HUES64 (cell line): ENCODE data around the gene MACIR.

Experiments
- H3K27ac ChIP-seq: 2 replicates; pipeline ENCODE4 v1.7.0; 2013; ENCODE audit warnings: low read depth, low read length, inconsistent platforms
- H3K27me3 ChIP-seq: 2 replicates; pipeline ENCODE4 v1.6.1; 2013; ENCODE audit warnings: mild to moderate bottlenecking, low read length; ENCODE audit not compliant: insufficient read depth
- H3K36me3 ChIP-seq: 2 replicates; pipeline ENCODE4 v1.6.1; 2013; ENCODE audit warnings: mild to moderate bottlenecking, low read length; ENCODE audit not compliant: insufficient read depth
- H3K4me1 ChIP-seq: 2 replicates; pipeline ENCODE4 v1.6.1; 2013; ENCODE audit warnings: mild to moderate bottlenecking, low read length, moderate library complexity; ENCODE audit not compliant: insufficient read depth
- H3K4me3 ChIP-seq: 2 replicates; pipeline ENCODE4 v1.5.1; 2013; ENCODE audit warnings: mild to moderate bottlenecking, low read length, moderate library complexity
- H3K9ac ChIP-seq: 2 replicates; pipeline ENCODE4 v1.6.1; 2013; ENCODE audit warnings: mild to moderate bottlenecking, low read depth, low read length
- H3K9me3 ChIP-seq: 2 replicates; pipeline ENCODE4 v1.6.1; 2013; ENCODE audit warnings: low read depth, low read length; ENCODE audit not compliant: insufficient read depth
- WGBS: fragments of 150-250, 120-280 bp; methylation state at CpG from one replicate; pipeline ENCODE4 v1.1.7; 2013; ENCODE audit warnings: missing lambda C conversion rate; 5-methylcytosine and 5-hydroxymethylcytosine counted together

The MACIR gene

DNA sequence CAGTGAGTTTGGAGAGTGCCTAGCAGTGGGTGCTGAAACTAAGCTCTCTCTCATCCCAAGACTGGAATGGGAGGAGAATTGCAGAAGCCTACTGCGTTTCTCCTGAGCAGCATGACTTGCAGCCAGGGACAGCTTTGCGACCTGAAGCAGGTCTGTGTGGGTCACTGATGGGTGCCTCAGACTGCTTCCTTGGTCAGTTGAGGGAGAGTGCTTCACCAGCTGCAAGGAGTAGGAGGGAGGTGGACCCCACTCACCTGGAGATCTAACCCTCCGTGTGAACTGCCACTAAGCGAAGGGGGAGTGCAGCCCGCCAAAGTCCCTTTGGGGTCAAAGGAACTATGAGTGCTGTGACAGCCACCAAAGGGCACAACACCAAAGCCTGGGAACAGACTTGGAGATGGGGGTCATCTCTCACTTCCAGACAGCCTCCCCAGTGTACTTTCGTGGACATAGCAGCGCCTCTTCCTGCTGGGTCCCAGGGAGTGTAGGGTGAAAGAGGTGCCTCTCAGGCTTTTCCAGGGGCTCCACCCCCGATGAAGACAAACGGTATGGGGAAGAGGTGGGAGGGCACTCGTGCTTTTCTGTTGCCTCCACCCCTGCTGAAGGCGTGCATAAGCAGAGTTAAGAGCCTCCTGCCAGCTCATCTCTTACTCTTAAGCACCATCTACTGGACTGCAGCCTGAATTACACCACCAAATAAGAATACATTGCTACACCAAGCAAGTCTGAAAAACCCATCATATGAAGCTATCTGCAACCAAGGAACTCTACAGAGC lies 34.3 kb upstream of the MACIR start:
- no peaks in the 10 kb centered on the region; the same call in 1 of the 2 replicates for H3K4me1 ChIP-seq
- WGBS: 48% methylated on average over 11 of the region's 11 CpGs
- no peaks in the 10 kb centered on the region for H3K9me3 ChIP-seq
- H3K27me3 ChIP-seq: no peaks in the 10 kb centered on the region
- H3K27ac ChIP-seq: no peak overlapping the region
- peak overlapping the region; percentile 36 for H3K4me3 ChIP-seq
- no peaks in the 10 kb centered on the region for H3K36me3 ChIP-seq
- no peak overlapping the region for H3K9ac ChIP-seq

DNA sequence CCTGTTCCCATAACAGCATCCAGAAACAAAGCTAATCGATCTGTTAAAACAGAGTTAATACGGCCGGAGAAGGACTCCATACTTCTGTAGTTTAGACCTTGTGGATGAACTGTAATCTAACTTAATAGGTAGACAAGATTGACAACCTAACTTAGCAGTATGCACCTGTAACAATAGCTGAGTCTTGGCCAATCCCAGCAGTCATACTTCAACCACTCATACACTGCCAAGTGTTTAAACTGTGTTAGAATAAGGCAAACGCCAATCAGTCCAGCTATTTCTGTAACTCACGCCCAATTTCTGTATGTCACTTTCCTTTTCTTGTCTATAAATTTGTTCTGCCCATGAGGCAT lies 33.7 kb upstream of the MACIR start:
- no peak overlapping the region for H3K4me3 ChIP-seq
- H3K27ac ChIP-seq: no peak overlapping the region
- H3K9ac ChIP-seq: no peak overlapping the region
- 62% methylated on average over 5 of the region's 5 CpGs for WGBS
- H3K9me3 ChIP-seq: no peaks in the 10 kb centered on the region
- H3K27me3 ChIP-seq: no peaks in the 10 kb centered on the region
- H3K36me3 ChIP-seq: no peaks in the 10 kb centered on the region
- no peaks in the 10 kb centered on the region; the same call in 1 of the 2 replicates for H3K4me1 ChIP-seq

DNA sequence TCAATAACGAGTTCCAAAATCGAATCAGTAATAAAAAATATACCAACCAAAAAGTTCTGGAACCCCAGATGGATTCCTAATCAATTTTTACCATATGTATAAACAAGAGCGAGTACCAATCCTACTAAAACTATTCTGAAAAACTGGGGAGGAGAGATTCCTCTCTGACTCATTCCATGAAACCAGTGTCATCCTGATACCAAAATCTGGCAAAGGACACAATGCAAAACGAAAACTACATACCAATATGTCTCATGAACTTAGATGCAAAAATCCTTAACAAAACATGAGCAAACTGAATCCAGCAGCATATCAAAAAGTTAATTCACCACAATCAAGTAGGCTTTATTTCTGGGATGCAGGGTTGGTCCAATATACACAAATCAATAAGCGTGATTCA lies 30.5 kb upstream of the MACIR start:
- H3K9ac ChIP-seq: no peak overlapping the region
- H3K27me3 ChIP-seq: no peaks in the 10 kb centered on the region
- no peak overlapping the region for H3K4me3 ChIP-seq
- no peaks in the 10 kb centered on the region for H3K9me3 ChIP-seq
- H3K4me1 ChIP-seq: no peaks in the 10 kb centered on the region; the same call in 1 of the 2 replicates
- H3K27ac ChIP-seq: no peak overlapping the region
- H3K36me3 ChIP-seq: no peaks in the 10 kb centered on the region
- 95% methylated on average over 5 of the region's 5 CpGs for WGBS

DNA sequence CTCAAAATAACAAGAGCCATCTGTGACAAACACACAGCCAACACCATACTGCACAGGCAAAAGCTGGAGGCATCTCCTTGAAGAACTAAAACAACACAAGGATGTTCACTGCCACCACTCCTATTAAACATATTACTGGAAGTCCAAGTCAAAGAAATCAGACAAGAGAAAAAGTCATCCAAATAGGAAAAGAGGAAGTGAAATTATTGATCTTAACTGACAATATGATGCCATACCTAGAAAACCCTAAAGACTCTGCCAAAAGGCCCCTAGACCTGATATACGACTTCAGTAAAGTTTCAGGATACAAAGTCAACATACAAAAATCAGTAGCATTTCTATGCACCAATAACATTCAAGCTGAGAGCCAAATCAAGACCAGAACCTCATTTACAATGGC lies 30.0 kb upstream of the MACIR start:
- Histone ChIP-seq H3K9ac (no peak overlapping the region), H3K4me1 (no peaks in the 10 kb centered on the region; the same call in 1 of the 2 replicates), H3K27me3 (no peaks in the 10 kb centered on the region), H3K4me3 (no peak overlapping the region), H3K27ac (no peak overlapping the region), H3K9me3 (no peaks in the 10 kb centered on the region), H3K36me3 (no peaks in the 10 kb centered on the region)
- WGBS: 91% methylated on average over 1 of the region's 1 CpG

DNA sequence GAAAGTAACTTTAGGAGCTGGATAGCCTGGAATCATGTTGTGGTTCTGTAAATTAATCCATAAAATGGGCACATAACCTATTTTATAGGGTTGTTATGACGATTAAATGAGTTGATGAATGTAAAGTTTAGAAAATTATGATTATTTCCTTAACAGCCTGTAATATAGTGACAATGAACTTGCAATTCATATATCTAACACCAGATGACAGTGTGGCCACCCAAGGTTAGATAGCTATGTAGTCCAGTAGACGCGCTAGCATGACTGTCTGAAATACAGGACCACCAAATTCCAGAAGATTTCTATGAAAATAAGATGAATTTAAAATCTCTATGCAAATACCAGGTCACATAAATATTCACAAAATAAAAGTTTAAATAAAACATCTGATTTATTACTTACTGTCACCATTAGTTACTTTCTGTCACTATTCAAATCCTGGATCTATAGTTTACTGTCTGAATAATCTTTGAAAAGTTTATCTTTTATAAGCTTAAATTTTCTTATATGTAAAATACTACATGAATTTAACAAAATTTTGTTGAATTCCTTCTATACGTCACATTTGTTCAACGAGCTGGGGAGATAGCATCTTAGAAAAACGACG lies 26.1 kb upstream of the MACIR start:
- Histone ChIP-seq H3K4me1 (no peaks in the 10 kb centered on the region), H3K27ac (no peak overlapping the region), H3K27me3 (no peaks in the 10 kb centered on the region), H3K4me3 (no peak overlapping the region), H3K9ac (no peak overlapping the region), H3K9me3 (no peaks in the 10 kb centered on the region), H3K36me3 (no peaks in the 10 kb centered on the region)
- 86% methylated on average over 3 of the region's 7 CpGs for WGBS

DNA sequence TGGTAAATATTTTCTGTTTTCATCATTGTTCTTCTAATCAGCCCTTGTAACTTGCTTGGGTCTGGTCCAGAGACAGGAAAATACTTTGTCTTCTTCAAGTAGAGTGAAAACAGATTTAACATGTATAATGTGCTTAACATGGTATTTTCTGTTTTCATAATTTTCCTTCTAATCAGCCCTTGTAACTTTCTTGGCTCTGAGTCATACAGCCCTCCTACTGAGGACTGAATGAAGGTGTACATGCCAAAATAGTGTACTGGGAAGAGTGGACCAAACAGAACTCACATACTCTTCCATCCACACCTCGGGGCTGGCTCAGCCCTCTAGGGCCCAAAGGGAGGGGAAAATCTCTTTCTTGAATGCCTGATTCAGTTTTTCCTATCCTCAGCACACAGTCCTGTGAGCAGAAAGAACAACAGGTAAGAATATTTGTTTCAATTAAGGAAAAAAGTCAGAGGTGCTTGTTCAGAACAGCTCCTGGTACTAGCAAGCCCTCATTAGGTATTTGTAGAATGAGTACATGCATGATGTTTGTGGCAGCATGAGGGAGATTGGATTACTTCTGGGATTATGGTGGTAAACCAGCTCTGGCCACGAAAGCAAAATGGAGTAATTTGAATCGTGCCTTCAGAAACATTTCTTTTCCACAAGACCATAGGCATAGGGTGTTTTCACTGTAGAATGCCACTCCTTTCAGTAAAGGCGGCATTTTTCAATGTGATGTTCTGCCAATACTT lies 24.2 kb upstream of the MACIR start:
- no peaks in the 10 kb centered on the region for H3K9me3 ChIP-seq
- H3K9ac ChIP-seq: no peak overlapping the region
- no peaks in the 10 kb centered on the region for H3K36me3 ChIP-seq
- 90% methylated on average over 3 of the region's 4 CpGs for WGBS
- no peaks in the 10 kb centered on the region for H3K4me1 ChIP-seq
- H3K4me3 ChIP-seq: no peak overlapping the region
- H3K27ac ChIP-seq: no peak overlapping the region
- no peaks in the 10 kb centered on the region for H3K27me3 ChIP-seq

DNA sequence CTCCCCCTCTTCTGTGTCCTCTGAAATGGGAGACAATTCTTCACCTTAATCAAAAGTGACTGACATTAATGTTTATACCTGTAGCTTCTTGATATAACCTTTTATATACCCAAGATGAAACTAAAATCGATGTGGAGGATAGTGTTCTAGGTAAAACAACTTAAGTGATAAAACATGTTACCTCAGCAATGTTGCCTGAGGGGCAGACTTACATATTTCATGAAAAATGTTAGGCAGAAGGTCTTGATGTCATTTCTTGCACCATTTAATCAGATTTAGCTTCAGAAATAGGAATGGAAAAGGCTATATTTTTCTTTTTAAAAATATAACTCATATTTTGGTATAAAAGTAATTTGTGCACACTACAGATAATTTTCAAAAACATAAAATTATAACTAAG lies 22.7 kb upstream of the MACIR start:
- 100% methylated on average over 1 of the region's 1 CpG for WGBS
- H3K27ac ChIP-seq: no peak overlapping the region
- no peak overlapping the region for H3K4me3 ChIP-seq
- no peaks in the 10 kb centered on the region for H3K36me3 ChIP-seq
- H3K9me3 ChIP-seq: peaks cover 5% of the 10 kb centered on the region; the same call in 1 of the 2 replicates
- H3K9ac ChIP-seq: no peak overlapping the region
- no peaks in the 10 kb centered on the region for H3K27me3 ChIP-seq
- no peaks in the 10 kb centered on the region for H3K4me1 ChIP-seq

DNA sequence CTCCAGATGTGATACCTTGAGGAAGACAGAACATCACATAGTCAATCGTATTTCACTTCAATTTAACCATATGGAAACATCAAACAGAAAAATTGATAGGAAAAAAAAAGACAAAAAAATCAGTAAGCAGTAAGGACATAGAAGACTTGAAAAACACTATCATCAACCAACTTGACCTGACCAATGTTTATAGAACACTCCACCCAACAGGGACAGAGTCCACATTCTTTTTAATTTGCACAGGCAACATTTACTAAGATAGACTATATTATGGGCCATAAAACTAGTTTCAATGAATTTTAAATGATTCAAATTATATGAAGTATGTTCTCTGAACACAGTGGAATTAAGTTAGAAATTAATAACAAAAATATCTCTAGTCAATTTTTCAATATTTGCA lies 20.8 kb upstream of the MACIR start:
- H3K4me1 ChIP-seq: no peaks in the 10 kb centered on the region
- peaks cover 5% of the 10 kb centered on the region; the same call in 1 of the 2 replicates for H3K9me3 ChIP-seq
- H3K4me3 ChIP-seq: no peak overlapping the region
- no peaks in the 10 kb centered on the region for H3K27me3 ChIP-seq
- no peaks in the 10 kb centered on the region for H3K36me3 ChIP-seq
- H3K27ac ChIP-seq: no peak overlapping the region
- H3K9ac ChIP-seq: no peak overlapping the region
- WGBS: no CpG with 5 or more reads among the region's 1 CpG

DNA sequence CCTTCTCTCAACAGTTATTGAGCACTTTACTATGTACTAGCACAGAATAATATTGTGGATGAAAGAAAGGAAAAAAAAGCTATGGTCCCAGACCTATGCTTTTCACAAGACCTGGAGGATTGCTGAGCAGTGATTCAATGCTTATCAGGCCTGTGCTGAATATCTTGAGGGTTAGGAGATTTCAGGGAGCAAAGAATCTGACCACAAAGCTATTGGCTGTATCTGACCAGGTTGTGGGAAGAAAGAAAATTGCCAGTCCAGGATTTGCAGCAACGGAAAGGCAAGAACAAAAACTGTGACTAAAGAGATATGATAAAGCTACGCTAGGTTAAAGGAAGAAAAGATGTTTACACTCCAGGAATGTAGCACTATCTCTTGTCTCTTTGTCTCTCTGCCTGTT lies 14.9 kb upstream of the MACIR start:
- Histone ChIP-seq H3K9ac (no peak overlapping the region), H3K36me3 (no peaks in the 10 kb centered on the region), H3K9me3 (peaks cover 5% of the 10 kb centered on the region; the same call in 1 of the 2 replicates), H3K4me1 (no peaks in the 10 kb centered on the region), H3K27me3 (no peaks in the 10 kb centered on the region), H3K4me3 (no peak overlapping the region), H3K27ac (no peak overlapping the region)
- 91% methylated on average over 2 of the region's 2 CpGs for WGBS

DNA sequence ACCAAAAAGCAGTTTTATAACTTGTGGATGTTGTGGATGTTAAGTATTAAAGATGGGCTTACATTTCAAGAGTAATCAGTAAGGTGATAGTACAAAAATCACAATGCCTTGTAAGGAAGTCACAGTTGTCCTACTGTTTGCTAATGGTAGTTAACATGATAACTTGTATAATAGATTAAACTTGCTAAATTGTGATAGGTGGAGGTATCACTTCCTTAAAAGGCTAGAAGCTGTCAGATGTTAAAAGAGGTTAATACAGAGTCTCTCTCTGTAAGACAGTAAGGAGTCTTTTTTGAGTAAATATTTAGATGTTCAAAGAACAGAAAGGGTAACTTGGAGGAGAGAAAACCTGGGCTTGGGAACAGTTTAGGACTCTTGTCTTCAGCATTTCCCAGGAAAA lies 14.2 kb upstream of the MACIR start:
- H3K27ac ChIP-seq: no peak overlapping the region
- no peaks in the 10 kb centered on the region for H3K36me3 ChIP-seq
- no peak overlapping the region for H3K9ac ChIP-seq
- no peak overlapping the region for H3K4me3 ChIP-seq
- no peaks in the 10 kb centered on the region for H3K27me3 ChIP-seq
- peaks cover 5% of the 10 kb centered on the region; the same call in 1 of the 2 replicates for H3K9me3 ChIP-seq
- no peaks in the 10 kb centered on the region for H3K4me1 ChIP-seq

DNA sequence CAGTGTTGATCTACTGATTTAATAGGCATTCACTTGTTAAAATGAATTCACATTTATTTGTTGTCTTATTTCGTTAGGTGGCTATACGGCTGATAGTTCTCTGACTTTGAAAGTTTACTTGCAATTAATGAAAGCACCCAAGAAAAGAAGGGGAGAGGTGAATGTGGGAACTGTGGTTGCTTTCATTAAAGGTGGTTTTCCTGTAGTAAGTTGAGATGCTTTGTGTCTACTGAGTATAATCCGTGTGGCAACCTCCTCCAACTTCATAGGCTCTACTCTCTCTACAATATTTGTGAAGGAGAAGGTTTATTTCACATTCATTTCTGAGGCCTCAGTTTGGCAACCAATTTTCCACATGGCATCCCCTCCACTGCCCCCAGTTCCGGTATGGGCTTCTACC lies 12.8 kb upstream of the MACIR start:
- H3K27me3 ChIP-seq: no peaks in the 10 kb centered on the region
- no peak overlapping the region for H3K27ac ChIP-seq
- no peak overlapping the region for H3K4me3 ChIP-seq
- H3K36me3 ChIP-seq: no peaks in the 10 kb centered on the region
- no peaks in the 10 kb centered on the region for H3K4me1 ChIP-seq
- no peak overlapping the region for H3K9ac ChIP-seq
- WGBS: 94% methylated on average over 3 of the region's 4 CpGs
- H3K9me3 ChIP-seq: no peaks in the 10 kb centered on the region
